Esophagus squamous epithelium (tissue), 4 donors: Measurements from ENCODE around the gene CARHSP1.

Source experiments
- CTCF ChIP-seq, 6 experiments: fragments of 450-650 bp in 4 of 6; fragments of 200-600 bp in 2 of 6; sonication (generic) in 2 of 6; IDR thresholded peaks; one replicate each; pipeline ENCODE4 v1.5.1; 2016 to 2019; ENCODE audit warnings: antibody characterized with exemption in 6 of 6, mild to moderate bottlenecking in 4 of 6, moderate library complexity in 4 of 6
- POLR2A ChIP-seq, 4 donors: fragments of 450-650 bp; IDR thresholded peaks; one replicate each; pipeline ENCODE4 v1.6.1; 2017; ENCODE audit warnings: antibody characterized with exemption in 4 of 4, mild to moderate bottlenecking in 4 of 4, moderate library complexity in 3 of 4

- TF ChIP-seq CTCF (IDR thresholded peaks at IDR 0.05): no peak
- no peak for TF ChIP-seq POLR2A (IDR thresholded peaks at IDR 0.05)
Measured at GRCh38 chr16:8845699-8846298, 23.0 kb downstream of the CARHSP1 start.
